ENCODE measurements around the gene SEMA3B. TPM values are rescaled to one million over a fixed set of nuclear protein-coding genes. Genes with fewer than 3 reads are reported as not detected.

SEMA3B gene
- total and polyA plus RNA-seq, 2 of the 4 experiments (the other 2 are of a cell fraction): 4.3 to 29.3 TPM

GRCh38 chr3:50274371-50275104 lies 5.6 kb downstream of the SEMA3B start:
- no peak overlapping the region for H3K4me2 ChIP-seq (ENCODE audit: low read depth, low read length)
- DNase-seq: peak; percentile 57
- no peaks in the 10 kb centered on the region for H3K9me3 ChIP-seq (ENCODE audit: control insufficient read depth, insufficient read depth, low read length)
- no peak overlapping the region for H3K4me3 ChIP-seq (ENCODE audit: insufficient read depth, low read depth, low read length)
- no peak for ATAC-seq (ENCODE audit: low read depth)
- H3K4ac ChIP-seq (ENCODE audit: low read depth, low read length): no peak overlapping the region
- peaks cover 3 to 18% of the 10 kb centered on the region in 2 experiments; a peak in 3 of 4 replicates for H3K79me1 ChIP-seq (ENCODE audit: low read depth in 1 of 2, low read length in 2 of 2)
- no peak overlapping the region for H2BK5ac ChIP-seq (ENCODE audit: low read depth, low read length, poor library complexity, severe bottlenecking)
- H4K5ac ChIP-seq (ENCODE audit: low read depth, low read length): no peak overlapping the region
- no peak overlapping the region for H2BK20ac ChIP-seq (ENCODE audit: low read depth, low read length)
- no peak overlapping the region for H2AK5ac ChIP-seq (ENCODE audit: low read depth, low read length)
- H3K27me3 ChIP-seq (ENCODE audit: control insufficient read depth, insufficient read depth, low read length): no peaks in the 10 kb centered on the region
- no TSS peak for BruUV-seq (replicated peaks)
- peak overlapping the region; percentile 24 for H2AK9ac ChIP-seq (replicated peaks; ENCODE audit: low read depth, low read length, poor library complexity)
- WGBS, 2 experiments (ENCODE audit: extremely low coverage in 2 of 2, insufficient read length in 1 of 2): 19% methylated on average over 7 of the region's 26 CpGs; no CpG with 5 or more reads in 1 of the 2 experiments
- H3K18ac ChIP-seq (ENCODE audit: low read depth, low read length): no peak overlapping the region
- no peaks in the 10 kb centered on the region for H4K20me1 ChIP-seq (ENCODE audit: insufficient read depth, low read length)
- ChIA-PET POLR2A (ENCODE audit: unreplicated experiment) (no interaction called here), CTCF (interaction anchor here (0.7 kb wide), 1 partner anchor 49 kb away, joined by 3 read pairs; no protein-coding TSS in a partner anchor)
- H3K9me1 ChIP-seq (ENCODE audit: insufficient read depth, low read length): peaks cover 9% of the 10 kb centered on the region
- H4K8ac ChIP-seq (ENCODE audit: low read depth in 2 of 2, low read length in 2 of 2): no peak overlapping the region
- H3K27ac ChIP-seq (ENCODE audit: insufficient read depth, low read length): no peak overlapping the region
- peaks cover 20% of the 10 kb centered on the region; the same call in 1 of the 2 replicates for H3K36me3 ChIP-seq (ENCODE audit: control insufficient read depth, insufficient read depth, low read length)
- no peak overlapping the region for H3K9ac ChIP-seq (ENCODE audit: low read depth, low read length)
- no peak overlapping the region for H4K91ac ChIP-seq (ENCODE audit: insufficient read depth, low read depth, low read length)
- no peak overlapping the region for H3K23ac ChIP-seq (ENCODE audit: low read depth, low read length)
- H2BK120ac ChIP-seq (ENCODE audit: low read depth, low read length): no peak overlapping the region
- H2BK15ac ChIP-seq (ENCODE audit: low read depth, low read length): no peak overlapping the region
- H3K56ac ChIP-seq (ENCODE audit: extremely low read depth, insufficient read depth, low read length): no peak overlapping the region
- no peak overlapping the region for H2AFZ ChIP-seq (replicated peaks; ENCODE audit: low read length, poor library complexity)
- in situ Hi-C loops (cut with MboI; ENCODE audit: low sequenced_read_pairs): loop anchor here (5.0 kb wide), 2 partner anchors 47 to 82 kb away; partner anchors contain the start of gene GNAT1
- H3K4me1 ChIP-seq (ENCODE audit: control insufficient read depth, insufficient read depth, low read length): peaks cover 18% of the 10 kb centered on the region
- intact Hi-C loops (cut with micrococcal nuclease): no loop called here
- dilution Hi-C loops (cut with HindIII; ENCODE audit: low sequenced_read_pairs, unreplicated experiment): no loop called here
- no peak overlapping the region for H3K14ac ChIP-seq (replicated peaks; ENCODE audit: low read depth, low read length)
- no peak for TF ChIP-seq USF2 (IDR thresholded peaks at IDR 0.05; ENCODE audit: low read depth, low read length)
- TF ChIP-seq MXI1 (IDR thresholded peaks at IDR 0.05; ENCODE audit: borderline replicate concordance, low read depth, low read length): no peak
- no peak for TF ChIP-seq CEBPB (IDR thresholded peaks at IDR 0.05; ENCODE audit: low read depth, low read length)
- no peak for TF ChIP-seq ELK1 (IDR thresholded peaks at IDR 0.05; ENCODE audit: borderline replicate concordance, low read depth, low read length)
- peak; percentile 56 for TF ChIP-seq SMC3 (IDR thresholded peaks at IDR 0.05; ENCODE audit: low read depth, low read length)
- TF ChIP-seq FOS (IDR thresholded peaks at IDR 0.05; ENCODE audit: low read depth, low read length): no peak
- no peak for TF ChIP-seq RCOR1 (IDR thresholded peaks at IDR 0.05; ENCODE audit: insufficient replicate concordance, low read length)
- no peak for TF ChIP-seq MAFK (IDR thresholded peaks at IDR 0.05; ENCODE audit: low read depth, low read length)
- TF ChIP-seq RAD21 (IDR thresholded peaks at IDR 0.05; ENCODE audit: low read length): peak; percentile 39; the same call in 1 of the 2 replicates
- TF ChIP-seq RFX5 (IDR thresholded peaks at IDR 0.05; ENCODE audit: low read depth, low read length): no peak
- no peak for TF ChIP-seq BHLHE40 (IDR thresholded peaks at IDR 0.05; ENCODE audit: low read depth, low read length)
- TF ChIP-seq POLR2A (IDR thresholded peaks at IDR 0.05; ENCODE audit: low read depth, low read length): no peak
- no peak for TF ChIP-seq CHD1 (IDR thresholded peaks at IDR 0.05; ENCODE audit: low read depth, low read length)
- TF ChIP-seq MAZ (IDR thresholded peaks at IDR 0.05; ENCODE audit: borderline replicate concordance, low read depth, low read length): no peak
- no peak for TF ChIP-seq NFE2L2 (IDR thresholded peaks at IDR 0.05; ENCODE audit: low read depth, low read length)
